ENCODE data around the gene SCNN1A.

- no peak for TF ChIP-seq REST (IDR thresholded peaks at IDR 0.05; ENCODE audit: insufficient read depth in 1 of 2, low read depth in 2 of 2, low read length in 2 of 2)
- no peak for TF ChIP-seq TAF1 (IDR thresholded peaks at IDR 0.05; ENCODE audit: borderline replicate concordance, insufficient read depth, low read length)
- TF ChIP-seq SIN3A (IDR thresholded peaks at IDR 0.05; ENCODE audit: borderline replicate concordance, insufficient read depth, low read length): no peak
These were observed 6.3 kb downstream of the SCNN1A start for GRCh38 chr12:6368906-6369525.

All from PFSK-1 (cell line).